ENCODE data around the gene CRIP2. TPM values are rescaled to one million over a fixed set of nuclear protein-coding genes. Genes with fewer than 3 reads are reported as not detected.
A peak's percentile ranks its signal among the peaks of the same experiment; 100 is the strongest.

Gene CRIP2
- total RNA-seq, 4 donors from 2014 or later, result 31.4 to 47.1 (median 38.8) TPM

DNA sequence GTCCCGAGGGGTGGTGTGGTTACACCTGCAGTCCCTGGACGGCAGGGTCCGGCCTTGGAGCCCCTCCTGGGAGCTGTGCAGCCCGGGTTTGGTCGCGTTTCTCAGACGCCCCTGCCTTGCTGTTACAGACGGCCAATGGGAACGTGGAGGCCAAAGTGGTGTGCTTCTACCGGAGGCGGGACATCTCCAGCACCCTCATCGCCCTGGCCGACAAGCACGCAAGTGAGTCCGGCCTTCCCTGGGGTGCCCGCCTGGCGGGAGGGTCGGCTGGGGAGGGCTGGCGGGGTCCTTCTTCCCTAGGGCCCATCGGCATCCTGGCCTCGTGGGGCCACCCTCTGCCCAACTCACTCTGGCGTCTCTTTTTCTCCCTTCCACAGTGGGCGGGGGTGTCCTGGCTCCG is 29.3 kb upstream of the CRIP2 start:
- ATAC-seq (no peak), DNase-seq (no peak)
- Histone ChIP-seq H3K9me3 (no peaks in the 10 kb centered on the region), H3K27ac (no peak overlapping the region), H3K4me1 (peaks cover 2 to 9% of the 10 kb centered on the region in 2 donors), H3K27me3 (no peaks in the 10 kb centered on the region), H3K36me3 (peaks cover 0 to 7% of the 10 kb centered on the region in 2 donors), H3K4me3 (no peak overlapping the region)
- intact Hi-C loops (cut with DNase I; ENCODE audit: low total_unique reads) (no loop called here), in situ Hi-C loops (cut with MboI; ENCODE audit: low sequenced_read_pairs in 4 of 4) (no loop called here)
- TF ChIP-seq, protein P1, sequence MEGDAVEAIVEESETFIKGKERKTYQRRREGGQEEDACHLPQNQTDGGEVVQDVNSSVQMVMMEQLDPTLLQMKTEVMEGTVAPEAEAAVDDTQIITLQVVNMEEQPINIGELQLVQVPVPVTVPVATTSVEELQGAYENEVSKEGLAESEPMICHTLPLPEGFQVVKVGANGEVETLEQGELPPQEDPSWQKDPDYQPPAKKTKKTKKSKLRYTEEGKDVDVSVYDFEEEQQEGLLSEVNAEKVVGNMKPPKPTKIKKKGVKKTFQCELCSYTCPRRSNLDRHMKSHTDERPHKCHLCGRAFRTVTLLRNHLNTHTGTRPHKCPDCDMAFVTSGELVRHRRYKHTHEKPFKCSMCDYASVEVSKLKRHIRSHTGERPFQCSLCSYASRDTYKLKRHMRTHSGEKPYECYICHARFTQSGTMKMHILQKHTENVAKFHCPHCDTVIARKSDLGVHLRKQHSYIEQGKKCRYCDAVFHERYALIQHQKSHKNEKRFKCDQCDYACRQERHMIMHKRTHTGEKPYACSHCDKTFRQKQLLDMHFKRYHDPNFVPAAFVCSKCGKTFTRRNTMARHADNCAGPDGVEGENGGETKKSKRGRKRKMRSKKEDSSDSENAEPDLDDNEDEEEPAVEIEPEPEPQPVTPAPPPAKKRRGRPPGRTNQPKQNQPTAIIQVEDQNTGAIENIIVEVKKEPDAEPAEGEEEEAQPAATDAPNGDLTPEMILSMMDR (IDR thresholded peaks at IDR 0.05 in 4 of 5, conservative IDR thresholded peaks at IDR 0.05 in 1 of 5), result no peak
- TF ChIP-seq POLR2A (IDR thresholded peaks at IDR 0.05), result no peak

GRCh38 chr14:105445901-105446845 is 28.4 kb upstream of the CRIP2 start:
- Histone ChIP-seq H3K27ac (no peak overlapping the region), H3K27me3 (no peaks in the 10 kb centered on the region), H3K9me3 (no peaks in the 10 kb centered on the region), H3K4me1 (peaks cover 2 to 9% of the 10 kb centered on the region in 2 donors), H3K4me3 (no peak overlapping the region), H3K36me3 (peaks cover 0 to 8% of the 10 kb centered on the region in 2 donors)
- TF ChIP-seq, protein P1 (IDR thresholded peaks at IDR 0.05 in 4 of 5, conservative IDR thresholded peaks at IDR 0.05 in 1 of 5), result no peak
- no peak for TF ChIP-seq POLR2A (IDR thresholded peaks at IDR 0.05)
- no peak for DNase-seq
- no peak for ATAC-seq
- intact Hi-C loops (cut with DNase I; ENCODE audit: low total_unique reads), result no loop called here
- in situ Hi-C loops (cut with MboI; ENCODE audit: low sequenced_read_pairs in 4 of 4), result no loop called here

DNA sequence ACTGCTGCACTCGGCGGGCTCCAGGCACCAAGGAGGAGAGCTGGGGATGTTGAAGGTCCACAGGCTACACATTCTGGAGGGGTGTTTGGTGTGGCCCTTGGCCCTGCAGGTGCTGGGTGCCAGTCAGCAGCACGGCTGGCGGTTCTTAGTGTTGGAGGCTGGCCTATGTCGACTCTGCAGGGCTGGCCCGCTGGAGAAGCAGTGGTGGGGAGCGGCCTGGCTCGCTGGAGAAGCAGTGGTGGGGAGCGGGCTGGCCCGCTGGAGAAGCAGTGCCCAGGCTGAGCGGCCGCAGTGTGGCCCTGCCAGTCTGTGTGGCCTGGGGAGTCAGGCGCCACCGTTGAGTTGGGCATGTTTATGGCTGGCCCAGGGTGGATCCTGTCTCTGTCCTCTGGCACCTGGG is 27.6 kb upstream of the CRIP2 start:
- intact Hi-C loops (cut with DNase I; ENCODE audit: low total_unique reads) (no loop called here), in situ Hi-C loops (cut with MboI; ENCODE audit: low sequenced_read_pairs in 4 of 4) (no loop called here)
- ATAC-seq, result no peak
- Histone ChIP-seq H3K9me3 (no peaks in the 10 kb centered on the region), H3K27ac (no peak overlapping the region), H3K4me3 (no peak overlapping the region), H3K4me1 (peaks cover 2 to 9% of the 10 kb centered on the region in 2 donors), H3K36me3 (peaks cover 0 to 9% of the 10 kb centered on the region in 2 donors), H3K27me3 (no peaks in the 10 kb centered on the region)
- DNase-seq, result no peak
- TF ChIP-seq POLR2A (IDR thresholded peaks at IDR 0.05), result no peak
- TF ChIP-seq, protein P1 (IDR thresholded peaks at IDR 0.05 in 4 of 5, conservative IDR thresholded peaks at IDR 0.05 in 1 of 5), result no peak

DNA sequence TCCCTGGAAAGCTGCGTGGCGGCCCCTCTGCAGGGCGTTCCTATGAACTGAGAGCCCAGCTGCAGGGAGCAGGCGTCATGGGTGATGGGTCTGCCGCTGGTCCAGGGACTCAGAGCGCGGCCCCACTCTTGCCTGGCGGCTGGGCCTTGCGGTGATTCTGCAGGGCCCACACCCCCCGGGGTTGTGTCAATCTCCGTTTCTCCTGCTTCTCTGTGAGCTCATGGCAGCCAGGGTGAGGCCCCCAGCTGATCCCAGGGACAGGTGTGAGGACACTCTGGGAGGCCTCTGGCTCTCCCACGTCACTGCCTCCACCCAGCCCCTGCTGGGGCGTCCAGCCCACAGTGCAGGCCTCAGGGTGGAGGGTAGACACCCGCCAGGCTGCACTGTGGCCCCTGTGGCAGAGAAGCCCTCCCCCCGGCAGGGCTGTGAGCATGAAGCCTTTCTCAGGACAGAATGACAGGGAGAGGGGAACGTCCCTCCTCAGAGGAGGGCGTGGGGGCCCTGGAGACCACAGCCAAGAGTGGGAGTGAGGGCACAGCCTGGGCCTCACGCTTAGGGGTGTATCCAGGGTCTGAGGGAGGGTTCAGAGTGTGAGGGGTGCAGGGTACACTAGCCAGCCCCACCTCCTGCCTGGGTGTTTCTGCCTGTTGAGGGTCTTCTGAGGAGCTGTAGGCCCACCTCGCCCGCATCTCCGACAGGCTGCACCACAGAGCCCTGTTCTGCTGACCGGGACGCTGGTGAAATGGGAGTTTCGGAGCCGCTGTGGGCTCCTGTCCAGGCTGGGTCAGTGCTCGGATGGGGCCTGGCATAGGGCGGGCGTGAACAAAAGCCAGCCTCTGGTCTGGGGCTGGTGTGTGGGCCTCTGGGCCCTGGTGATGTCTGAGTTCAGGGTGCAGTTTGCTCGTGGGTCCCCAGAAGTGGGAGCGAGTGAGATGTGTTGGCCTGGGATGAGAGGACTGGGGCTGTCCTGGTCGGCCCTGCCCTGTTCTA is 26.7 kb upstream of the CRIP2 start:
- Histone ChIP-seq H3K36me3 (peaks cover 0 to 13% of the 10 kb centered on the region in 2 donors), H3K4me3 (no peak overlapping the region)
- ATAC-seq, result peak in 1 of 2 donors; percentile 26

More for the DNA sequence above, 26.7 kb upstream of the CRIP2 start:
- Histone ChIP-seq H3K27me3 (no peaks in the 10 kb centered on the region), H3K9me3 (no peaks in the 10 kb centered on the region), H3K27ac (no peak overlapping the region), H3K4me1 (peaks cover 2 to 9% of the 10 kb centered on the region in 2 donors)
- in situ Hi-C loops (cut with MboI; ENCODE audit: low sequenced_read_pairs in 4 of 4) (no loop called here), intact Hi-C loops (cut with DNase I; ENCODE audit: low total_unique reads) (loop anchor here (1.0 to 2.0 kb wide), 3 partner anchors 43 to 80 kb away; partner anchors contain the start of gene TEDC1)
- DNase-seq, result no peak
- TF ChIP-seq POLR2A (IDR thresholded peaks at IDR 0.05), result no peak
- TF ChIP-seq, protein P1 (IDR thresholded peaks at IDR 0.05 in 4 of 5, conservative IDR thresholded peaks at IDR 0.05 in 1 of 5), result no peak

Data from gastrocnemius medialis (tissue), 4 donors.